C4-2B (cell line): ENCODE data around the gene CYP19A1.

ENCODE experiments used
- CTCF ChIP-seq: fragments of 450-650 bp; conservative IDR thresholded peaks from 2 replicates; pipeline ENCODE4 v1.5.1; 2017; ENCODE audit warnings: mild to moderate bottlenecking
- ZFX ChIP-seq: fragments of 450-650 bp; IDR thresholded peaks from 2 replicates; pipeline ENCODE4 v1.6.1; 2017

- TF ChIP-seq CTCF (no peak), ZFX (no peak)
Measured at GRCh38 chr15:51342227-51342999, 4.0 kb upstream of the CYP19A1 start.
